Natural killer cell treated with Interleukin-12 subunit alpha and Interleukin-12 subunit beta and Interleukin-15 and Interleukin-18, amount 100 ng/mL, for 72 hours (primary cell): Measurements from ENCODE around the gene CELSR2. TPM values are rescaled to one million over a fixed set of nuclear protein-coding genes. Genes with fewer than 3 reads are reported as not detected.

Experiments used
- ATAC-seq, 2 donors: fragments of 150-1000 bp; cut with Tn5 transposase in 1 of 2; sonication (Bioruptor Pico), chemical (Tn5 transposase) in 1 of 2; 2 replicates each; pipeline ENCODE4 v1.10.0; 2021
- DNase-seq: peaks from one replicate; pipeline ENCODE4 v3.0.0; 2022; ENCODE audit warnings: low spot score
- H3K27ac Mint-ChIP-seq, 2 donors: 1 replicate in 1 of 2; 2 replicates in 1 of 2; pipeline ENCODE4 v1.8.0; 2022; ENCODE audit warnings: mixed read lengths in 2 of 2, mild to moderate bottlenecking in 1 of 2, moderate library complexity in 1 of 2
- H3K27me3 Mint-ChIP-seq, 2 donors: 1 replicate in 1 of 2; 2 replicates in 1 of 2; pipeline ENCODE4 v1.8.0; 2022; ENCODE audit warnings: mixed read lengths in 2 of 2
- H3K36me3 Mint-ChIP-seq: one replicate; pipeline ENCODE4 v1.8.0; 2022; ENCODE audit warnings: mixed read lengths
- H3K4me1 Mint-ChIP-seq, 2 donors: 1 replicate in 1 of 2; 2 replicates in 1 of 2; pipeline ENCODE4 v1.8.0; 2022; ENCODE audit warnings: low read depth in 2 of 2, mixed read lengths in 2 of 2, mild to moderate bottlenecking in 1 of 2
- H3K4me3 Mint-ChIP-seq: one replicate; pipeline ENCODE4 v1.8.0; 2022; ENCODE audit warnings: mixed read lengths
- H3K9me3 Mint-ChIP-seq: 2 replicates; pipeline ENCODE4 v1.8.0; 2022; ENCODE audit warnings: mixed read lengths
- total RNA-seq, 2 donors: library from RNA; stranded (reverse); gene quantifications; one replicate each; pipeline ENCODE4 v1.2.3, GENCODE V29; 2022

Gene CELSR2
- total RNA-seq, 2 donors from 2014 or later: 1.5 to 2.6 TPM

GRCh38 chr1:109312978-109313775 is 63.8 kb downstream of the CELSR2 start:
- Mint-ChIP-seq H3K4me1 (no peaks in the 10 kb centered on the region), H3K4me3 (no peak overlapping the region), H3K36me3 (no peaks in the 10 kb centered on the region), H3K27me3 (peaks cover 0 to 7% of the 10 kb centered on the region in 2 donors), H3K9me3 (no peaks in the 10 kb centered on the region), H3K27ac (no peak overlapping the region)
- no peak for DNase-seq
- no peak for ATAC-seq

- no peaks in the 10 kb centered on the region for H3K9me3 Mint-ChIP-seq
- H3K36me3 Mint-ChIP-seq: no peaks in the 10 kb centered on the region
- no peak overlapping the region for H3K4me3 Mint-ChIP-seq
- ATAC-seq (no peak), DNase-seq (no peak)
- no peaks in the 10 kb centered on the region for H3K4me1 Mint-ChIP-seq
- H3K27ac Mint-ChIP-seq: no peak overlapping the region
- H3K27me3 Mint-ChIP-seq: no peaks in the 10 kb centered on the region
Observed at GRCh38 chr1:109314795-109315194, 65.5 kb downstream of the CELSR2 start.

GRCh38 chr1:109315288-109315687 is 65.9 kb downstream of the CELSR2 start:
- no peak for DNase-seq
- no peaks in the 10 kb centered on the region for H3K4me1 Mint-ChIP-seq
- H3K27ac Mint-ChIP-seq: no peak overlapping the region
- H3K27me3 Mint-ChIP-seq: no peaks in the 10 kb centered on the region
- H3K36me3 Mint-ChIP-seq: no peaks in the 10 kb centered on the region
- H3K9me3 Mint-ChIP-seq: no peaks in the 10 kb centered on the region
- ATAC-seq: no peak
- H3K4me3 Mint-ChIP-seq: no peak overlapping the region

- no peaks in the 10 kb centered on the region for H3K27me3 Mint-ChIP-seq
- no peak overlapping the region for H3K27ac Mint-ChIP-seq
- ATAC-seq: no peak
- H3K9me3 Mint-ChIP-seq: no peaks in the 10 kb centered on the region
- H3K36me3 Mint-ChIP-seq: no peaks in the 10 kb centered on the region
- no peak overlapping the region for H3K4me3 Mint-ChIP-seq
- no peaks in the 10 kb centered on the region for H3K4me1 Mint-ChIP-seq
- DNase-seq: no peak
Observed at GRCh38 chr1:109316506-109316905, 67.2 kb downstream of the CELSR2 start.

- H3K9me3 Mint-ChIP-seq: no peaks in the 10 kb centered on the region
Observed at GRCh38 chr1:109319114-109319513, 69.8 kb downstream of the CELSR2 start.

GRCh38 chr1:109322974-109323373 is 73.6 kb downstream of the CELSR2 start:
- Mint-ChIP-seq H3K27me3 (no peaks in the 10 kb centered on the region), H3K36me3 (no peaks in the 10 kb centered on the region), H3K9me3 (no peaks in the 10 kb centered on the region), H3K4me3 (no peak overlapping the region), H3K4me1 (peaks cover 0 to 6% of the 10 kb centered on the region in 2 donors), H3K27ac (no peak overlapping the region)
- ATAC-seq (no peak), DNase-seq (no peak)

More at GRCh38 chr1:109319114-109319513, 69.8 kb downstream of the CELSR2 start:
- H3K4me1 Mint-ChIP-seq: peaks cover 0 to 6% of the 10 kb centered on the region in 2 donors
- ATAC-seq (no peak), DNase-seq (no peak)
- H3K36me3 Mint-ChIP-seq: no peaks in the 10 kb centered on the region
- H3K27ac Mint-ChIP-seq: no peak overlapping the region
- H3K4me3 Mint-ChIP-seq: no peak overlapping the region
- no peaks in the 10 kb centered on the region for H3K27me3 Mint-ChIP-seq

Other genes with a start within 250 kb of the CELSR2 start
- gene WDR47, start 207.4 kb upstream of the CELSR2 start, total RNA-seq: 10 to 100 TPM; 15.1 to 16.1 TPM
- gene TAF13, start 173.5 kb upstream of the CELSR2 start, total RNA-seq: 10 to 100 TPM; 28.1 to 42.3 TPM
- 10 to 100 TPM; 40.8 to 53.8 TPM for gene TMEM167B, start 158.8 kb upstream of the CELSR2 start, total RNA-seq
- gene ELAPOR1, start 135.4 kb upstream of the CELSR2 start, total RNA-seq: 1 to 10 TPM; 1.4 to 4.0 TPM
- gene SARS1, start 35.6 kb upstream of the CELSR2 start, total RNA-seq: 100 to 1,000 TPM; 178 to 205 TPM
- 10 to 100 TPM in 1 of 2 donors, 1 to 10 TPM in 1; 4.7 to 16.2 TPM for gene PSRC1, start 33.6 kb downstream of the CELSR2 start, total RNA-seq
- gene MYBPHL, start 57.5 kb downstream of the CELSR2 start, total RNA-seq: not detected
- 1 to 10 TPM; 5.8 to 7.9 TPM for gene SORT1, start 148.4 kb downstream of the CELSR2 start, total RNA-seq
- gene PSMA5, start 176.9 kb downstream of the CELSR2 start, total RNA-seq: 100 to 1,000 TPM; 194 to 201 TPM
- not detected for gene SYPL2, start 217.0 kb downstream of the CELSR2 start, total RNA-seq
- gene ATXN7L2, start 234.4 kb downstream of the CELSR2 start, total RNA-seq: 10 to 100 TPM in 1 of 2 donors, 1 to 10 TPM in 1; 8.4 to 19.9 TPM
- 10 to 100 TPM; 13.1 to 18.7 TPM for gene CYB561D1, start 244.6 kb downstream of the CELSR2 start, total RNA-seq